ENCODE results near the gene ZC3H7A. TPM values are rescaled to one million over a fixed set of nuclear protein-coding genes. Genes with fewer than 3 reads are reported as not detected.
"Not testable (repeated sequence)": the region's sequence is repeated elsewhere in the genome, so short reads cannot be mapped to it uniquely, and the experiment has no call there.

ZC3H7A gene
- total RNA-seq, 2 donors from 2014 or later: 29.0 to 32.1 TPM

DNA sequence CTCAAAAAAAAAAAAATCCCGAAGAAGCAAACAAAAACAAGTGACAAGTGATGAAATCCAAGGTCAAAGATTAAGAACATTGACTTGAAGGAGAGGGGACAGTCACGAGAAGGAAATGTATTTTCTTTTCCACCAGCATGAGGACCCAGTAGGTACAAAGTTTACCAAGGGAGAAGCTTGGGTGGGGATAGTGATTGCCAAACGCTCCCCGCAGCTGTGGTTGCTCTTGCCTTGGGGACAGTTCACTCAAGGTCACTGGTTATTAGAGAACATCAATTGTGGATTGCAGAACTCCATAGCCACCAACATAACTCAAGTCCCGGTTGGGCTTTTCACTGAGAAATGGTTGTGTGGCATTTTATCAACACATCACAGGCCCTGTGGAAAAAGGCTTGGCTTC is 27.3 kb upstream of the ZC3H7A start:
- Histone ChIP-seq H3K27ac (peak overlapping the region in 1 of 2 donors; percentile 36), H3K36me3 (no peaks in the 10 kb centered on the region)
- peak; percentile 75 for DNase-seq (ENCODE audit: low spot score)

DNA sequence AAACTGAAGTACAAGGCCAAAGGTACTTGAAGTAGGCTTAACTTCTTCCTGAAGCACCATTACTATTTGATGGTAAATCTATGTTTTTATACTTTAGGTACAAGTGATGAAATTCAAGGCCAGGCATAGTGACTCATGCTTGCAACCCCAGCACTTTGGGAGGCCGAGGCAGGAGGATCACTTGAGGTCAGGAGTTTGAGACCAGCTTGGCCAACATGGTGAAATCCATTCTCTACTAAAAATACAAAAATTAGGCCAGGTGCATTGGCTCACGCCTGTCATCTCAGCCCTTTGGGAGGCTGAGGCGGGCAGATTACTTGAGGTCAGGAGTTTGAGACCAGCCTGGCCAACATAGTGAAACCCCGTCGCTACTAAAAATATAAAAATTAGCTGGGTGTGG is 26.6 kb upstream of the ZC3H7A start:
- not testable (repeated sequence) for H3K9me3 ChIP-seq; H3K27ac ChIP-seq; H3K36me3 ChIP-seq; DNase-seq (ENCODE audit: low spot score); H3K4me3 ChIP-seq; H3K27me3 ChIP-seq
- peaks cover 0 to 13% of the 10 kb centered on the region in 2 donors for H3K4me1 ChIP-seq

More for the DNA sequence above, 27.3 kb upstream of the ZC3H7A start:
- no peaks in the 10 kb centered on the region for H3K27me3 ChIP-seq
- H3K4me3 ChIP-seq: no peak overlapping the region
- peaks cover 0 to 13% of the 10 kb centered on the region in 2 donors for H3K4me1 ChIP-seq
- TF ChIP-seq CTCF (IDR thresholded peaks at IDR 0.05): no peak
- no peaks in the 10 kb centered on the region for H3K9me3 ChIP-seq

DNA sequence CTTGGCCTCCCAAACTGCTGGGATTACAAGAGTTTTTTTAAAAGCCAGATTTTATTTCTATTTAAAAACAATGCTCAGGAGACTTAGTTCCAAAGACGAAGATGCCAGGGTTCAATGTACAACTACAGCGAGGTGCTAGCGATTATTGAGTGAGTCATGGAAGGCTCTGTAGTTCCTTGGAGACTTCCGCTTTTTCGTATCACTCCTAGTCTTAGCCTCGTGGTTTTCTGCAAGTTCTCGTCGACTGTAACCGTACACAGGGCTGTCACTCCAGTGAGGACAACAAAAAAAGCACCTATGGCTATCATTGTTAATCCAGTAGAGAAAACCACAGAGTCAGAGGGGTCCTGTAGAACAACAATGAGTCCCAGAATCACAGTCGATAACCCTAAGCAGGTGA is 22.7 kb upstream of the ZC3H7A start:
- Histone ChIP-seq H3K4me3 (no peak overlapping the region), H3K9me3 (no peaks in the 10 kb centered on the region), H3K27me3 (no peaks in the 10 kb centered on the region), H3K36me3 (no peaks in the 10 kb centered on the region), H3K27ac (no peak overlapping the region), H3K4me1 (peaks cover 0 to 10% of the 10 kb centered on the region in 2 donors)
- no peak for TF ChIP-seq CTCF (IDR thresholded peaks at IDR 0.05)
- no peak for DNase-seq (ENCODE audit: low spot score)

DNA sequence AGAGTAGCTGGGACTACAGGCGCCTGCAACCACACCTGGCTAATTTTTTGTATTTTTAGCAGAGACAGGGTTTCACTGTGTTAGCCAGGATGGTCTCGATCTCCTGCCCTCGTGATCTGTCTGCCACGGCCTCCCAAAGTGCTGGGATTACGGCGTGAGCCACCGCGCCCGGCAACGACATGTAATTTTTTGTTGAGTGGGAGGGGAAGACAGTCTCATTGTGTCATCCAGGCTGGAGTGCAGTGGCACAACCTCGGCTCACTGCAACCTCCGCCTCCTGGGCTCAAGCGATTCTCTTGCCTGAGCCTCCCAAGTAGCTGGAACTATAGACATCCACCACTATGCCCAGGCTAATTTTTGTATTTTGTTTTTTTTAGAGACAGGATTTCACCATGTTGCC is 21.9 kb upstream of the ZC3H7A start:
- H3K9me3 ChIP-seq; H3K27me3 ChIP-seq; H3K27ac ChIP-seq; H3K36me3 ChIP-seq; DNase-seq (ENCODE audit: low spot score); H3K4me1 ChIP-seq; H3K4me3 ChIP-seq: not testable (repeated sequence)

GRCh38 chr16:11816123-11816522 is 19.1 kb upstream of the ZC3H7A start:
- DNase-seq (ENCODE audit: low spot score): no peak
- no peak for TF ChIP-seq CTCF (IDR thresholded peaks at IDR 0.05)
- H3K36me3 ChIP-seq: no peaks in the 10 kb centered on the region
- no peaks in the 10 kb centered on the region for H3K4me1 ChIP-seq
- H3K9me3 ChIP-seq: no peaks in the 10 kb centered on the region
- H3K27me3 ChIP-seq: no peaks in the 10 kb centered on the region
- no peak overlapping the region for H3K4me3 ChIP-seq
- no peak overlapping the region for H3K27ac ChIP-seq

GRCh38 chr16:11814800-11815199 is 17.7 kb upstream of the ZC3H7A start:
- not testable (repeated sequence) for H3K36me3 ChIP-seq; H3K4me1 ChIP-seq; H3K4me3 ChIP-seq; DNase-seq (ENCODE audit: low spot score); H3K27ac ChIP-seq; H3K9me3 ChIP-seq; H3K27me3 ChIP-seq

GRCh38 chr16:11806721-11807120 is 9.7 kb upstream of the ZC3H7A start:
- Histone ChIP-seq H3K4me3 (no peak overlapping the region), H3K4me1 (peaks cover 0 to 5% of the 10 kb centered on the region in 2 donors), H3K27ac (no peak overlapping the region), H3K36me3 (no peaks in the 10 kb centered on the region), H3K27me3 (no peaks in the 10 kb centered on the region), H3K9me3 (no peaks in the 10 kb centered on the region)
- DNase-seq (ENCODE audit: low spot score): no peak
- TF ChIP-seq CTCF (IDR thresholded peaks at IDR 0.05): no peak

All from right atrium auricular region (tissue), 2 donors.